ENCODE results near the gene TRABD. TPM values are rescaled to one million over a fixed set of nuclear protein-coding genes. Genes with fewer than 3 reads are reported as not detected.

Gene TRABD
- total RNA-seq, 2 experiments from 2014 or later: 184 to 193 TPM

GRCh38 chr22:50148991-50149721 lies 36.6 kb upstream of the TRABD start:
- peak; percentile 89 for TF ChIP-seq CTCF (IDR thresholded peaks at IDR 0.05)
- ATAC-seq (ENCODE audit: poor library complexity): peak; percentile 100
- Mint-ChIP-seq H3K36me3 (ENCODE audit: low read depth) (no peaks in the 10 kb centered on the region), H3K4me1 (ENCODE audit: low read depth) (peaks cover 4% of the 10 kb centered on the region), H3K27ac (no peak overlapping the region), H3K9me3 (no peaks in the 10 kb centered on the region), H3K4me3 (no peak overlapping the region), H3K27me3 (no peaks in the 10 kb centered on the region)
- ChIA-PET CTCF (interaction anchor here (0.6 to 2.1 kb wide), 9 partner anchors 26 to 471 kb away, joined by 3 to 6 read pairs (median 4); no protein-coding TSS in a partner anchor), POLR2A (interaction anchor here (1.3 kb wide), 1 partner anchor 42 kb away, joined by 10 read pairs; no protein-coding TSS in a partner anchor)
- Histone ChIP-seq H3K4me3 (ENCODE audit: low read length) (no peak overlapping the region), H3K36me3 (ENCODE audit: insufficient read depth, low read length) (no peaks in the 10 kb centered on the region), H3K9me3 (ENCODE audit: control insufficient read depth in 1 of 2, insufficient read depth in 1 of 2, low read length in 2 of 2) (no peaks in the 10 kb centered on the region), H3K27me3 (ENCODE audit: control insufficient read depth in 1 of 2, insufficient read depth in 2 of 2, low read length in 2 of 2) (no peaks in the 10 kb centered on the region), H3K27ac (ENCODE audit: low read depth in 1 of 2, low read length in 2 of 2) (no peak overlapping the region), H3K4me1 (ENCODE audit: insufficient read depth, low read length) (peaks cover 6% of the 10 kb centered on the region)
- intact Hi-C loops (cut with DNase I, micrococcal nuclease): loop anchor here (1.0 to 10.0 kb wide), 8 partner anchors 41 to 473 kb away; partner anchors contain the start of genes DENND6B (in 1 of the 2) and PPP6R2 (in 1 of the 2)
- peak; percentile 62 to 90 (median 71) for DNase-seq

- no peaks in the 10 kb centered on the region for H3K36me3 Mint-ChIP-seq (ENCODE audit: low read depth)
- POLR2A ChIA-PET: no interaction called here
- no peaks in the 10 kb centered on the region for H3K9me3 ChIP-seq (ENCODE audit: control insufficient read depth in 1 of 2, insufficient read depth in 1 of 2, low read length in 2 of 2)
- no peak overlapping the region for H3K27ac ChIP-seq (ENCODE audit: low read depth in 1 of 2, low read length in 2 of 2)
- peaks cover 6% of the 10 kb centered on the region for H3K4me1 ChIP-seq (ENCODE audit: insufficient read depth, low read length)
- no peak for TF ChIP-seq CTCF (IDR thresholded peaks at IDR 0.05)
- H3K4me3 Mint-ChIP-seq: no peak overlapping the region
- DNase-seq (no peak), ATAC-seq (ENCODE audit: poor library complexity) (no peak)
- no peaks in the 10 kb centered on the region for H3K27me3 ChIP-seq (ENCODE audit: control insufficient read depth in 1 of 2, insufficient read depth in 2 of 2, low read length in 2 of 2)
- no peak overlapping the region for H3K27ac Mint-ChIP-seq
- peaks cover 4% of the 10 kb centered on the region for H3K4me1 Mint-ChIP-seq (ENCODE audit: low read depth)
- no peaks in the 10 kb centered on the region for H3K27me3 Mint-ChIP-seq
- CTCF ChIA-PET: no interaction called here
- H3K4me3 ChIP-seq (ENCODE audit: low read length): no peak overlapping the region
- intact Hi-C loops (cut with DNase I, micrococcal nuclease): no loop called here
- no peaks in the 10 kb centered on the region for H3K9me3 Mint-ChIP-seq
- H3K36me3 ChIP-seq (ENCODE audit: insufficient read depth, low read length): no peaks in the 10 kb centered on the region
Observed at GRCh38 chr22:50150161-50151129, 35.3 kb upstream of the TRABD start.

- H3K27ac ChIP-seq (ENCODE audit: low read depth in 1 of 2, low read length in 2 of 2): no peak overlapping the region
- Mint-ChIP-seq H3K9me3 (no peaks in the 10 kb centered on the region), H3K27ac (no peak overlapping the region), H3K4me3 (no peak overlapping the region), H3K4me1 (ENCODE audit: low read depth) (peaks cover 4% of the 10 kb centered on the region), H3K27me3 (no peaks in the 10 kb centered on the region), H3K36me3 (ENCODE audit: low read depth) (no peaks in the 10 kb centered on the region)
- no peaks in the 10 kb centered on the region for H3K9me3 ChIP-seq (ENCODE audit: control insufficient read depth in 1 of 2, insufficient read depth in 1 of 2, low read length in 2 of 2)
- CTCF ChIA-PET: no interaction called here
- H3K36me3 ChIP-seq (ENCODE audit: insufficient read depth, low read length): no peaks in the 10 kb centered on the region
- TF ChIP-seq CTCF (IDR thresholded peaks at IDR 0.05): no peak
- H3K4me3 ChIP-seq (ENCODE audit: low read length): no peak overlapping the region
- H3K27me3 ChIP-seq (ENCODE audit: control insufficient read depth in 1 of 2, insufficient read depth in 2 of 2, low read length in 2 of 2): no peaks in the 10 kb centered on the region
- POLR2A ChIA-PET: no interaction called here
- no peak for ATAC-seq (ENCODE audit: poor library complexity)
- DNase-seq: no peak
- intact Hi-C loops (cut with DNase I, micrococcal nuclease): no loop called here
- H3K4me1 ChIP-seq (ENCODE audit: insufficient read depth, low read length): peaks cover 6% of the 10 kb centered on the region
Observed at GRCh38 chr22:50151571-50152537, 33.9 kb upstream of the TRABD start.
